GM12801 (cell line): Measurements from ENCODE around the gene MPC1.

Experiments used
- TF ChIP-seq, protein P1 (sequence below): IDR thresholded peaks from one replicate; pipeline ENCODE4 v1.5.1; 2011; ENCODE audit warnings: control low read depth; ENCODE audit not compliant: insufficient read length; ENCODE audit errors: extremely low read depth

The MPC1 gene

DNA sequence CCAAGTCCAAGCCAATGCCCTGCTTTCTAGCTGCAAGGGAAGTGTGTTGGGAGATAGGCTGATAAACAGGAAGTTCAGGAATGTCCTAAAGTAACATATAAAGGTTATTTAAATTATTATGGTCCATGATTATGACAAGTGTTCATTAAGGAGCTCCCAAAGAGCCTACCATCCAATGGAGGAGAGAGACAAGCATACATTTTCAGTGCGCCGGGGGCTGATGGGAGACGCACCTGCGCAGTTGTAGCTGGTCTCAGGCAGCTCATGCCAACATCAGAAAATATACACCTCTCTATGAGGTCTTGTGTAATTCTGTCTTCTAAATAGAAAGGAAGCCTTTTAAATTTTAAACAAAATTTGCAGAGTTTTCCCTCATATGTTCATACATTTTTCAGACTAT, 27.8 kb downstream of the MPC1 start:
- TF ChIP-seq, protein P1, sequence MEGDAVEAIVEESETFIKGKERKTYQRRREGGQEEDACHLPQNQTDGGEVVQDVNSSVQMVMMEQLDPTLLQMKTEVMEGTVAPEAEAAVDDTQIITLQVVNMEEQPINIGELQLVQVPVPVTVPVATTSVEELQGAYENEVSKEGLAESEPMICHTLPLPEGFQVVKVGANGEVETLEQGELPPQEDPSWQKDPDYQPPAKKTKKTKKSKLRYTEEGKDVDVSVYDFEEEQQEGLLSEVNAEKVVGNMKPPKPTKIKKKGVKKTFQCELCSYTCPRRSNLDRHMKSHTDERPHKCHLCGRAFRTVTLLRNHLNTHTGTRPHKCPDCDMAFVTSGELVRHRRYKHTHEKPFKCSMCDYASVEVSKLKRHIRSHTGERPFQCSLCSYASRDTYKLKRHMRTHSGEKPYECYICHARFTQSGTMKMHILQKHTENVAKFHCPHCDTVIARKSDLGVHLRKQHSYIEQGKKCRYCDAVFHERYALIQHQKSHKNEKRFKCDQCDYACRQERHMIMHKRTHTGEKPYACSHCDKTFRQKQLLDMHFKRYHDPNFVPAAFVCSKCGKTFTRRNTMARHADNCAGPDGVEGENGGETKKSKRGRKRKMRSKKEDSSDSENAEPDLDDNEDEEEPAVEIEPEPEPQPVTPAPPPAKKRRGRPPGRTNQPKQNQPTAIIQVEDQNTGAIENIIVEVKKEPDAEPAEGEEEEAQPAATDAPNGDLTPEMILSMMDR: no peak

DNA sequence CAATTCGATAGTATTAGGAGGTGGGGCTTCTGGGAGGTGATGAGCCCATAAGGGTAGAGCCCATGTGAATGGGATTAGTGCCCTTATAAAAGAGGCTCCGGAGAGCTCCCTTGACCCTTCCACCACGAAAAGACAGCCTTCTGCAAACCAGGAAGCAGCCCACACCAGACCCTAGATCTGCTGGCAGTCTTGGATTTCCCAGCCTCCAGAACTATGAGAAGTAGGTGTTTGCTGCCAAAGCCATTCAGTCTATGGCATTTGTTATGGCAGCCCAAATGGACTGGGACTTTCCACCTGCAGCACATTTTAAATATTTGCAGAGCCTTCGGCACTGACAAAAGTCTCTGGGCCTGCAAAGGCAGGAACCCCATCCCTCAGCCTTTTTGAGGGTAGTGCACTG, 28.6 kb downstream of the MPC1 start:
- TF ChIP-seq, protein P1: no peak

DNA sequence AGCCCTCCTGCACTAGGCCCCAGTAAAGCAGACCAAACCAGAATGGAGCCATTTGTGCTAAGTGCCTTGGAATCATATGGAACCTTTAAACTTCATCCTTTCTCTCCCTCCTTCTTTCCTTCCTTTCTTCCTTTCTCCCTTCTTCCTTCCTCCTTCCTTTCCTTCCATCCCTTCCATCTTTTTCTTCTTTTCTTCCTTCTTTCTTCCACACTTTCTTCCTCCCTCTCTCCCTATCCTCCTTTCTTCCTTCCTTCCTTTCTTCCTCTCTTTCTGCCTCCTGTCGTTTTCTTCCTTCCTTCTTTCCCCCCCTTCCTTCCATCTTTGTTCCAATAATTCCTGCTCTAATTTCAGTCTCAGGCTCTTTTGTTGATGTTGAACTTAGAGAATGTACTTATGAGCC, 29.2 kb downstream of the MPC1 start:
- TF ChIP-seq, protein P1: no peak

DNA sequence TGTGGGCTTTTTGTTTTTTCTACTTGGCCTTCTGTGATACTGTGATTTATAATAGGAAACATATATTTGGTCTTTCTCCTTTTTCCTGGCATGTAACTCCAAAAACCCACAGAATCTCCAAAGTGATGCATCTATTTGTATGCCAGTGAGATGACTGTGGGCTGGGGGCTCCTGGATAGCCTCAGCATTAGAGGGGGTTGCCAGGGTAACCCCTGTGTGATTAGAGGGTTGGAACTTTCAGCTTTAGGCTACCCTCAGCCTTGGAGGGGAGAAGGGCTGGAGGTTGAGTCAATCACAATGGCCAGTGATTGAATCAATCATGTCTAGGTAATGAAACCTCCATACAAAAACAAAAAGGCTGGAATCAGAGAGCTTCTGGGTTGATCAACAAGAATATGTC, 29.8 kb downstream of the MPC1 start:
- TF ChIP-seq, protein P1: no peak

DNA sequence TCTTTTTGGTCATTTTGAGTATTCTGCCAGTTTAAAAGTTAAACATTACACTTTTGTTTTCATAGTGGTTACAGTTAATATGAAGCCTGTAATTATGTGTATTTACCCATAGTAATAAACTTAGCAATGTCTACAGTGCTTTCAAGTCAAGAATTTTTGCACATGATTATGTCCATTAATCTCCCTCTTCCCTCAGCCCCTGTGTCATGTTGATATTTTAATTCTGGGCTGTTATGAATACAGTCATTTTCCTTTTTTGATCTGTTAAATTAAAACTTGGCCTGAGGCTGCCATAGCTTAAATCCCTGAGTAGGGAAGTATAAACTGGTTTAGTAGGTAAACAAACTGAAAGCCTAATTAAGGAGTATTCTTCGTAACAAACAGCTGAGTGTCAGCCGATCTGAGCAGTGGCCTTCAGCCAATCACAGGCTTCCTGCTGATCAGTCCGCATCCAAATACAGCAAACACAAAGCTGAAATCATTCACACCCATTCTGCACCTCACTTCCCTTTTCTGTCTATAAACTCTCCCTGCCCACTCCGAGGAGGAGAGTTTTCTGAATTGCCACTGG, 30.9 kb downstream of the MPC1 start:
- TF ChIP-seq, protein P1: no peak

DNA sequence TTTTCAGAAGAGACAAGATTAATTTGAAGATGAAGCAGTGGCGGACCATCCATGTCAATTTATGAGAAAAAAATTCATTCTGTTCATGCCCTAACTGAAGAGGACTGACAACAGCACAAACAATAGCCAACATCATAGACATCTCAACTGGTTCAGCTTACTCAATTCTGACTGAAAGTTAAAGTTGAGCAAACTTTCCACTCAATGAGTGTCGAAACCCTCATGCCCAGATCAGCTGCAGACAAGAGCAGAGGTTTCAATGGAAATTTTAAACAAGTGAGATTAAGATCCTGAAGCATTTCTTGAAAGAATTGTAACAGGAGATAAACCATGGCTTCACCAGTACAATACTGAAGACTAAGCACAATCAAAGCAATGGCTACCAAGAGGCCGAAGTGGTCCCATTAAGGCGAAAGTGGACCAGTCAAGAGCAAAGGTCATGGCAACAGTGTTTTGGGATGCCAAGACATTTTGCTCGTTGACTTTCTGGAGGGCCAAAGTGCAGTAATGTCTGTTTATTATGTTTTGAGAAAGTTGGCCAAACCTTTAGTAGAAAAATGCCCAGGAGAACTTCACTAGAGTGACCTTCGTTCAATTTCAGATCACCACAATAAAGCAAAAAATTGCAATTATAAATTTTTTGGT, 34.3 kb downstream of the MPC1 start:
- TF ChIP-seq, protein P1: no peak

DNA sequence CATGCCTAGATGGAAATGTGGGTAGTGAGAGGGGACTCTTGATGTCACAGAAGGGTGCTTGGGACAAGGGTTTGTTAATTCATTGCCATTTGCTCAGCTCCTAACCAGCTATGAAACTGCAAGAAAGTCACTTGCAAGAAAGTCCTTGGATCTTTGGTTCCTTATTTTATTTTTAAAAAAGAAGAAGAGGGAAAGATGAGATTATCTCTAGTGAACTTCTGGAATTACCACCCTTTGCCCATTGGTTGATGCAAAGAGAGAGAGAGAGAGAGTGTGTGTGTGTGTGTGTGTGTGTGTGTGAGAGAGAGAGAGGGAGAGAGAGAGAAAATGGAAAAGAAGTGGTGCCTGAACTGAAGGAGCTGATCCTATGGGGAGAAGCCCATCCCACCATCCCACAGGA, 35.8 kb downstream of the MPC1 start:
- TF ChIP-seq, protein P1: no peak
